ENCODE results near the gene LYZ.

LYZ gene

GRCh38 chr12:69392179-69392928, 44.2 kb downstream of the LYZ start:
- no peaks in the 10 kb centered on the region for H3K9me2 ChIP-seq (replicated peaks; ENCODE audit: insufficient read depth, low read length)
- no peaks in the 10 kb centered on the region for H3K36me3 ChIP-seq (replicated peaks; ENCODE audit: insufficient read depth, low read length)
- no peak overlapping the region for H2AFZ ChIP-seq (ENCODE audit: low read length)
- H3K27ac ChIP-seq (ENCODE audit: low read length), result no peak overlapping the region
- H3K79me2 ChIP-seq (ENCODE audit: low read length), result peaks cover 3% of the 10 kb centered on the region; the same call in 1 of the 2 replicates
- no peak overlapping the region for H3K4me3 ChIP-seq (ENCODE audit: low read length)
- H3K4me1 ChIP-seq (ENCODE audit: low read length), result no peaks in the 10 kb centered on the region
- no peak overlapping the region for H3K4me2 ChIP-seq (ENCODE audit: low read depth, low read length)
- no peaks in the 10 kb centered on the region for H4K20me1 ChIP-seq (ENCODE audit: insufficient read depth, low read length)
- no peaks in the 10 kb centered on the region for H3K27me3 ChIP-seq (replicated peaks; ENCODE audit: insufficient read depth, low read length)
- no peak overlapping the region for H3K9ac ChIP-seq (ENCODE audit: low read length)
- TF ChIP-seq CTCF (IDR thresholded peaks at IDR 0.05; ENCODE audit: low read length), result no peak
- no peak for TF ChIP-seq EZH2 (optimal IDR thresholded peaks at IDR 0.05; ENCODE audit: low read depth, low read length)
- no peak for TF ChIP-seq EZH2phosphoT487 (IDR thresholded peaks at IDR 0.05; ENCODE audit: low read length)
- no peaks in the 10 kb centered on the region for H3K9me3 ChIP-seq (replicated peaks; ENCODE audit: insufficient read depth, low read length)
- DNase-seq, result no peak
- H3F3A ChIP-seq (ENCODE audit: insufficient read depth, low read length), result no peaks in the 10 kb centered on the region

DNA sequence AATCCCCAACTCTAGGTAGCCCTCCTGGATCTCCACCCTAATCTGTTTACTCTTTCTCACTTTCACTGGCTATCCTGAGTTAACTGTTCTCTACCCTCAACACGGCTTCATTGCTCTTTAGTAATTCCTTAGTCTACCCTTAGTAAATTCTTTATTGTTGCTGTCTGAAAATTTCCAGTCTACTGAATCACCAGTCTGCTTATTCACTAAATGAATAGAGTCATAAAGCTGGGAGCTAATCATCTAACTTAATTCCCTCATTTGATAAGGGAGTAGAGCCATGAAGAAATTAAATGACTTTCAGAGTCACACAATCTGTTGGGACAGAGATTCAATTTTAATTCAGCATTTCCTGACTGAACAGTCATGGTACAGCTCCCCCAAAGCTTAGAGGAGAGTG, 47.9 kb downstream of the LYZ start:
- Histone ChIP-seq H3K4me1 (ENCODE audit: low read length) (no peaks in the 10 kb centered on the region), H3K9me3 (replicated peaks; ENCODE audit: insufficient read depth, low read length) (no peaks in the 10 kb centered on the region), H3K9me2 (replicated peaks; ENCODE audit: insufficient read depth, low read length) (no peaks in the 10 kb centered on the region), H3K4me2 (ENCODE audit: low read depth, low read length) (no peak overlapping the region), H3K9ac (ENCODE audit: low read length) (no peak overlapping the region), H4K20me1 (ENCODE audit: insufficient read depth, low read length) (no peaks in the 10 kb centered on the region), H2AFZ (ENCODE audit: low read length) (no peak overlapping the region), H3K27ac (ENCODE audit: low read length) (no peak overlapping the region), H3K4me3 (ENCODE audit: low read length) (no peak overlapping the region), H3K27me3 (replicated peaks; ENCODE audit: insufficient read depth, low read length) (no peaks in the 10 kb centered on the region), H3K36me3 (replicated peaks; ENCODE audit: insufficient read depth, low read length) (no peaks in the 10 kb centered on the region), H3K79me2 (ENCODE audit: low read length) (no peaks in the 10 kb centered on the region), H3F3A (ENCODE audit: insufficient read depth, low read length) (no peaks in the 10 kb centered on the region)
- no peak for DNase-seq
- no peak for TF ChIP-seq CTCF (IDR thresholded peaks at IDR 0.05; ENCODE audit: low read length)
- no peak for TF ChIP-seq EZH2phosphoT487 (IDR thresholded peaks at IDR 0.05; ENCODE audit: low read length)
- TF ChIP-seq EZH2 (optimal IDR thresholded peaks at IDR 0.05; ENCODE audit: low read depth, low read length), result no peak

- Histone ChIP-seq H3K4me2 (ENCODE audit: low read depth, low read length) (no peak overlapping the region), H3K36me3 (replicated peaks; ENCODE audit: insufficient read depth, low read length) (no peaks in the 10 kb centered on the region), H3K27ac (ENCODE audit: low read length) (no peak overlapping the region), H4K20me1 (ENCODE audit: insufficient read depth, low read length) (no peaks in the 10 kb centered on the region), H3F3A (ENCODE audit: insufficient read depth, low read length) (no peaks in the 10 kb centered on the region), H2AFZ (ENCODE audit: low read length) (no peak overlapping the region), H3K79me2 (ENCODE audit: low read length) (no peaks in the 10 kb centered on the region), H3K9me3 (replicated peaks; ENCODE audit: insufficient read depth, low read length) (no peaks in the 10 kb centered on the region), H3K9me2 (replicated peaks; ENCODE audit: insufficient read depth, low read length) (no peaks in the 10 kb centered on the region), H3K4me1 (ENCODE audit: low read length) (no peaks in the 10 kb centered on the region), H3K9ac (ENCODE audit: low read length) (no peak overlapping the region), H3K4me3 (ENCODE audit: low read length) (no peak overlapping the region), H3K27me3 (replicated peaks; ENCODE audit: insufficient read depth, low read length) (no peaks in the 10 kb centered on the region)
- TF ChIP-seq EZH2phosphoT487 (IDR thresholded peaks at IDR 0.05; ENCODE audit: low read length), result no peak
- TF ChIP-seq CTCF (IDR thresholded peaks at IDR 0.05; ENCODE audit: low read length), result no peak
- TF ChIP-seq EZH2 (optimal IDR thresholded peaks at IDR 0.05; ENCODE audit: low read depth, low read length), result no peak
- no peak for DNase-seq
Observed at GRCh38 chr12:69396963-69397362, 48.8 kb downstream of the LYZ start.

All from MM.1S (cell line).